ENCODE data around the gene SRCIN1. TPM values are rescaled to one million over a fixed set of nuclear protein-coding genes. Genes with fewer than 3 reads are reported as not detected.

SRCIN1 gene
- total RNA-seq, 1 donor from 2014 or later: 0.05 TPM

DNA sequence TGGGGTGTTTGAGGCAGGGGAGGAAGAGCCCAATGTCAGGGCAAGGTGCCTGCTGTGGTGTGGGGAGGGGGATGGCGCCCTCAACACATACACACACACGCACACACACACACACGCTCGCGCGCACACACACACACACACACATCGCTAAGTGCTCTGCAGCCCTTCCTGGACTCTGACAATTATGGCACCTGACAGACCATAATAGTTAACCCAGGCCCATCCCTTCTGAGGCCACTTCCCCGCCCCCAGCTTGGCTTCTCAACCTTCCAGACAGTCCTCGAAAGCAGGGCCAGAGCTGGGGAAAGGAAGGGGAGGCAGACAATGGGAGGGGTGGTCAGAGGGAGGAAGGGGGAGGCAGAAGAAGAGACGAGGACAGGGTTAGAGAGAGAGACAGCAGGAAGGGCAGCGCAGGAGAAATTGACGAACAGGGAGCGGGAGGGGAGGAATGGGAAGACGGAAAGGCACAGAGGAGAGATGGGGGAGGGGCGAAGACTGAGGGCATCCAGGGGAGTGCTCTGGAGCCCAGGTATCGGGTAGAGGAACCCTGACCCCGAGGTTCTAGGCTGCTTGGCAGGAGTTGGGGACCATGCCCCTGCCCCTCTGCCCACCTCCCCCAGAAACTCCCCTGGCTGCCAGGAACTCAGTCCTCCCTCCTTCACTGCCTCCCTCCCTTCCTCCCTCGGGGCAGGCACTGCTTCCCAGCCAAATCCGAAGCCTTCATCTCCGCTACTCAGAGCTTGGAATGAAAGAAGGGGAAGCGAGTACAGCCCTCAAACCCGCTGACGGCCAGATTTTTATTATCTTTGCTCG is 4.0 kb downstream of the SRCIN1 start:
- Mint-ChIP-seq H3K4me1 (ENCODE audit: unreplicated experiment) (peaks cover 6% of the 10 kb centered on the region), H3K27ac (ENCODE audit: unreplicated experiment) (no peak overlapping the region), H3K36me3 (ENCODE audit: unreplicated experiment) (no peaks in the 10 kb centered on the region), H3K4me3 (ENCODE audit: unreplicated experiment) (no peak overlapping the region), H3K9me3 (ENCODE audit: unreplicated experiment) (no peaks in the 10 kb centered on the region), H3K27me3 (ENCODE audit: unreplicated experiment) (peaks cover 59% of the 10 kb centered on the region)
- no peak for DNase-seq (ENCODE audit: extremely low spot score, unreplicated experiment)
- TF ChIP-seq, protein P1, sequence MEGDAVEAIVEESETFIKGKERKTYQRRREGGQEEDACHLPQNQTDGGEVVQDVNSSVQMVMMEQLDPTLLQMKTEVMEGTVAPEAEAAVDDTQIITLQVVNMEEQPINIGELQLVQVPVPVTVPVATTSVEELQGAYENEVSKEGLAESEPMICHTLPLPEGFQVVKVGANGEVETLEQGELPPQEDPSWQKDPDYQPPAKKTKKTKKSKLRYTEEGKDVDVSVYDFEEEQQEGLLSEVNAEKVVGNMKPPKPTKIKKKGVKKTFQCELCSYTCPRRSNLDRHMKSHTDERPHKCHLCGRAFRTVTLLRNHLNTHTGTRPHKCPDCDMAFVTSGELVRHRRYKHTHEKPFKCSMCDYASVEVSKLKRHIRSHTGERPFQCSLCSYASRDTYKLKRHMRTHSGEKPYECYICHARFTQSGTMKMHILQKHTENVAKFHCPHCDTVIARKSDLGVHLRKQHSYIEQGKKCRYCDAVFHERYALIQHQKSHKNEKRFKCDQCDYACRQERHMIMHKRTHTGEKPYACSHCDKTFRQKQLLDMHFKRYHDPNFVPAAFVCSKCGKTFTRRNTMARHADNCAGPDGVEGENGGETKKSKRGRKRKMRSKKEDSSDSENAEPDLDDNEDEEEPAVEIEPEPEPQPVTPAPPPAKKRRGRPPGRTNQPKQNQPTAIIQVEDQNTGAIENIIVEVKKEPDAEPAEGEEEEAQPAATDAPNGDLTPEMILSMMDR (IDR thresholded peaks at IDR 0.05): no peak

DNA sequence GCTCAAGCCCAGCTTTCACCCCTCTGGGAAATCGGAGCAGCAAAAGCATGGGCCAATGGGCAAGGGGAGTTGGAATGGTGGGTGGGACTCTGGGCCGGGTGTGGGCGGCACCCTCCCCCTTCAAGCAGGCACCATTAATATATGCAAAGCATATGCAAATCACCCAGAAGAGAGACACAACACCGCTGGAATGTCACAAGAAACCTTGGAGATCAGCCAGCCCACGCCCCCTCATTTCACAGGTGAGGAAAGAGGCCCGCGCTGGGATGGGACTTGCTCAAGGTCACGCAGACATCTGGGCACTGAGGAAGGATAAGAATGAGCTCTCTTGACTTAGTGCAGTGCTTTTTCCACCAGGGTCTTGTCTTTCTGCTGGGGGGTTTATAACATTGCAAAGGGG is 4.8 kb downstream of the SRCIN1 start:
- TF ChIP-seq, protein P1 (IDR thresholded peaks at IDR 0.05): no peak
- DNase-seq (ENCODE audit: extremely low spot score, unreplicated experiment): no peak
- H3K4me1 Mint-ChIP-seq (ENCODE audit: unreplicated experiment): peaks cover 6% of the 10 kb centered on the region
- H3K27me3 Mint-ChIP-seq (ENCODE audit: unreplicated experiment): peaks cover 67% of the 10 kb centered on the region
- H3K36me3 Mint-ChIP-seq (ENCODE audit: unreplicated experiment): no peaks in the 10 kb centered on the region
- H3K9me3 Mint-ChIP-seq (ENCODE audit: unreplicated experiment): no peaks in the 10 kb centered on the region
- H3K27ac Mint-ChIP-seq (ENCODE audit: unreplicated experiment): no peak overlapping the region
- no peak overlapping the region for H3K4me3 Mint-ChIP-seq (ENCODE audit: unreplicated experiment)

DNA sequence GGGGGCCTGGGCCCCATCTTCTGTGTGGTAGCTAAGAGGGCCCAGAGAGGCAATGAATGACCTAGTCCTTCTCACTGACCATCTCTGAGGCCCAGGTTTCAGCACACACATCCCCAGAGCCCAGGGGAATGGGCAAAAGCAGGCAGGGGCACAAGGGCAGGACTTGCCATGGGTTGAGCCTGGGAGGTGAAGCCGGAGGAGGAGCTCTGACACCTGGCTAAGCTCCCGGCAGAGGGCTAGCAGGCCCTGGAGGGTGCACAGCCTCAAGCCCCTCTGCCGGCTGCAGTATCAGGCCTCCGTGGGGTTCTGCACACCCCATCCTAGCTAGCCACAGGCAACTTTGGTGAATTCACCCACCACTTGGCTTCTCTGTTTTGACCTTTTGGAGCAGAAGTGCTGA is 5.3 kb downstream of the SRCIN1 start:
- Mint-ChIP-seq H3K27me3 (ENCODE audit: unreplicated experiment) (peaks cover 72% of the 10 kb centered on the region), H3K36me3 (ENCODE audit: unreplicated experiment) (no peaks in the 10 kb centered on the region), H3K4me1 (ENCODE audit: unreplicated experiment) (peaks cover 6% of the 10 kb centered on the region), H3K27ac (ENCODE audit: unreplicated experiment) (no peak overlapping the region), H3K9me3 (ENCODE audit: unreplicated experiment) (no peaks in the 10 kb centered on the region), H3K4me3 (ENCODE audit: unreplicated experiment) (no peak overlapping the region)
- TF ChIP-seq, protein P1 (IDR thresholded peaks at IDR 0.05): no peak
- DNase-seq (ENCODE audit: extremely low spot score, unreplicated experiment): no peak

DNA sequence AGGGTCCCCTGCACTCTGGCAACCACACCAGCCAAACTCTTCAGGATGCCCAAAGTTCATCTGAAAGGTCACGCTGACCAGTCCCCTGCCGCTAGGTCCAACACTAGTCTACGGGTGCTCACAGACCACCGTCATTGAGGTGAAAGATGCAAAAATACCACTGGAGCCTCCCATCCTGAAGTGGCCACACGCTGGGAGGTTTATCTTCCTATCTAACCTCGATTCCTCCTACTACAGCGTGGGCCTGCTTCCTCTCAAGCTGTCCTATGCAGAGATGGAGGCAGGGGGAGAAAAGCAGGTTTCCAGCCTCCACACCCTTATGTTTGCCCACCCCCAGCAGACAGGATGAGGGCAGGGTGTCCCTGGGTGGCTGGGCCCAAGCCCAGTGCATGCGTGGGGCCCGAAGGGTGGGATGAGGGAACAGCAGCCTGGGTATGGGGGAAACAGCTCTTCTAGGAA is 6.3 kb downstream of the SRCIN1 start:
- H3K27me3 Mint-ChIP-seq (ENCODE audit: unreplicated experiment): peaks cover 80% of the 10 kb centered on the region
- TF ChIP-seq, protein P1 (IDR thresholded peaks at IDR 0.05): no peak
- no peak overlapping the region for H3K4me3 Mint-ChIP-seq (ENCODE audit: unreplicated experiment)
- no peak overlapping the region for H3K27ac Mint-ChIP-seq (ENCODE audit: unreplicated experiment)
- H3K4me1 Mint-ChIP-seq (ENCODE audit: unreplicated experiment): peaks cover 6% of the 10 kb centered on the region
- DNase-seq (ENCODE audit: extremely low spot score, unreplicated experiment): no peak
- H3K9me3 Mint-ChIP-seq (ENCODE audit: unreplicated experiment): no peaks in the 10 kb centered on the region
- H3K36me3 Mint-ChIP-seq (ENCODE audit: unreplicated experiment): no peaks in the 10 kb centered on the region

DNA sequence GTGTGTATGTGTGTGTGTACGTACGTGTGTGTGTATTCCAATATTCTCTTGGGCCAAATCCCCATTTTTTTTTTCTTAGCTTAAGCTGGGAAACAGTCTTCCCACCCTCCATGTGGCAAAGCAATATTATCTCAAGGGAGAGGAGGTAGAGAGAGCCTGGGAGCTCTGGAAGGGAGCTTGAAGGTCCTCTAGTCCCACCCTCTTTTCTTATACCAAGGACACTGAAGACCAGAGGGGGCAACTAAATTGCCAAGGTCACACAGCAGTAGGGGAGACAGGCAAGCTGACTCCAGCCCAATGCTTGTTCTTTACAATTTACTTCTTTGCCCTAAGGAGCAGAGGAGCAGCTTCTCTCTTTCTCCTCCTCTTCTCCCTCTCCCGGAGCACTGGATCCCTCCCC is 6.8 kb downstream of the SRCIN1 start:
- no peaks in the 10 kb centered on the region for H3K36me3 Mint-ChIP-seq (ENCODE audit: unreplicated experiment)
- TF ChIP-seq, protein P1 (IDR thresholded peaks at IDR 0.05): no peak
- no peak overlapping the region for H3K27ac Mint-ChIP-seq (ENCODE audit: unreplicated experiment)
- no peak overlapping the region for H3K4me3 Mint-ChIP-seq (ENCODE audit: unreplicated experiment)
- peaks cover 78% of the 10 kb centered on the region for H3K27me3 Mint-ChIP-seq (ENCODE audit: unreplicated experiment)
- no peak for DNase-seq (ENCODE audit: extremely low spot score, unreplicated experiment)
- H3K4me1 Mint-ChIP-seq (ENCODE audit: unreplicated experiment): peaks cover 6% of the 10 kb centered on the region
- no peaks in the 10 kb centered on the region for H3K9me3 Mint-ChIP-seq (ENCODE audit: unreplicated experiment)

Measured in osteocyte (in vitro differentiated cells).